Neuron (in vitro differentiated cells): ENCODE measurements around the gene LDLRAD4.

Experiments
- H2AFZ ChIP-seq: one replicate; pipeline ENCODE4 v1.6.1; 2013; ENCODE audit warnings: low read depth, mild to moderate bottlenecking, inconsistent platforms, low read length, moderate library complexity
- H3K27me3 ChIP-seq: one replicate; pipeline ENCODE4 v1.6.1; 2013; ENCODE audit warnings: low read length; ENCODE audit not compliant: insufficient read depth
- H3K36me3 ChIP-seq: one replicate; pipeline ENCODE4 v1.6.1; 2013; ENCODE audit warnings: low read length; ENCODE audit not compliant: insufficient read depth
- H3K4me1 ChIP-seq: one replicate; pipeline ENCODE4 v1.6.1; 2013; ENCODE audit warnings: low read length; ENCODE audit not compliant: insufficient read depth
- H3K4me3 ChIP-seq: 2 replicates; pipeline ENCODE4 v1.5.1; 2013; ENCODE audit warnings: mild to moderate bottlenecking, low read length, moderate library complexity
- H3K9me3 ChIP-seq: one replicate; pipeline ENCODE4 v1.6.1; 2013; ENCODE audit warnings: low read length

The LDLRAD4 gene

DNA sequence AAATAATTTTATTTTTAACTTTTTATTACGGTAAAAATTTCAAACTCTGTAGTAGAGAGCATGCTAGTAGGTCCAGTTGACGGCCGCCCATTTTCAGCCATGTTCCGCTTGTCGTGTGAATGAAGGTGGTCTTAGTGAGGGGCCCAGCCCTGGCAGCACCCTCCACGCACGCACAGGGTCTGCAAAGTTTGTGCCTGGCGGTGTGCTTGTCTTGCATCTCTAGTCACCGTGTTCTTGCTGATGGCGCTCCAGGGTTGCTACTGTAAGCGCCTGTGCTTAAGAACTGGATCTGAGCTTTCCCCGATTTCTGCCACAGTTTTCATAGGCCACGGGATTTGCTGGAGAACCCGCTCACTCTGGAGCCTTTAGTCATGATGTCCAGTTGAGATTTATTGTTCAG, 28.9 kb downstream of the LDLRAD4 start:
- Histone ChIP-seq H3K9me3 (no peaks in the 10 kb centered on the region), H2AFZ (no peak overlapping the region), H3K36me3 (no peaks in the 10 kb centered on the region), H3K27me3 (no peaks in the 10 kb centered on the region), H3K4me1 (peaks cover 6% of the 10 kb centered on the region), H3K4me3 (no peak overlapping the region)

DNA sequence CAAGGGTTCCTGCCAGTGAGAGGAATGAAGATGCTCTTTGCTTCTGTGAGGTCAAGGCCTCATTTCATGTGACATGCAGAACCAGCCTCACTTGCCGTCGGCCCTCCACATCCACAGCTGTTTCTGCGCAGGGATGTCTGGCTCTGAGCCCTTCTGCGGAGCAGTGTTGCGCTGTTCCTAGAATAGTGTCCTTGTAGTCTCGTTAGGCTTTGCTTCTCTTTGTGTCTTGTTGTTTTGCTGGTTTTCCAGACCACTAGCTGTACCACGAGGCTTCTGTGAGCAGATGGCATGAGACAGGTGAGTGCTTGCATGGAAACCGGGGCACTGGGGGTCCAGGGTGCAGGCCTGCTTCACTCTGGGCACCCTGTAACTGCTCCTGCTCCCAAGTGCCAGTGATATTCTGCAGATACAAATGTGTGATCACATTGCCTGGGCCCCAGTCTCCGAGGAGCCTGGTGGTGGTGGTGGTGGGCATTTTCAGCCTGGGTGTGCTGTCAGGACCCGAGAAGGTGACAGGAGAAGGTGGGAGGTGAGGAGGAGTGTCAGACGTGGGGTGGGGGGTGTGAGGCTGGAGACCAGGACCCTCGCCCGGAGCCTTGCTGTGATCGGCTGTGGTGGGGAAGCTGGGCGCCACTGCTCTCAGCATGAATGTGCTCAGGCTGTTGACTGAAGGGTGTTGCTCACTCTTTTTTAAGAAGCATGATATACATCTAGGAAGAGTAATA, 34.3 kb downstream of the LDLRAD4 start:
- Histone ChIP-seq H2AFZ (no peak overlapping the region), H3K4me3 (no peak overlapping the region)

DNA sequence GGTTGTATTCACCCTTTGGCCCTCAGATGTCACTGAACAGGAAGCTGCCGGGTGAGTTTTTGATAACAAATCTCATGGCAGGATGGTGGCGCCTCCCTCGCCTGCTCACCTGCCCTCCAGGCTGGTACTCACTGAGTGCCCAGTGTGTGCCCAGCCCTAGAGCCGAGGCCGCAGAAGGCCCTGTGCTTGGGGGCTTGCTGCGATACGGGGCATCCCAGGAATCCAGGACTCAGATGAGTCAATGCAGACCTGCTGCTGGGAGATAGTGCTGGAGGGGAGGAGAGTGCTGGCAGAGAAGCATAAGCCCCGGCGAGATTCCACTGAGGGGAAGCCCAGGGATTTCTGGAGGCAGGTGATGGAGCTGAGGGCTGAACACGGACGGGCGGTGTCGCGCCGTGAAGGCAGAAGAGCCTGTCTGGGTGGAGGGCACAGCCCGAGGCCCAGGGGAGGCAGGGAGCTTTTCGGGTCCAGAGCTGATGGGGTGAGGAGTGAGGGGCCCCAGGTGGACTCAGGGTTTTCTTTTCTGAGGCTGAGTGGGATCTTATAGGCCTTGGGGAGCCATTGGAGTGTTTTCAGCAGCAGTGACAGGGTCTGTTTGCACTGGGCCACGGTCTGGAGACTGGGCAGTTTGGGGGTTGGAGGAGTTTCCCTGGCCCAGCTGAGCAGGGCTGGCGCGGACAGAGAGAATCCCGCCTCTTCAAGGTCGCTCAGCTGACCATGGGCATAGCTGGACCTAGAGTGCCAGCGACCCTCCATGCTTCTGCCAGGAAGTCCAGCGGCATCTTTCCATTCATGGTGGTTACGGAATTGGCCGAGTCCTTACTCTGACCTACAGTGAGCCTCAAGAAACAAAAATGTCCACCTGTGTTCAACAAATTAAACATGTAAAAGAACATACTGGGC, 35.5 kb downstream of the LDLRAD4 start:
- Histone ChIP-seq H3K4me3 (no peak overlapping the region), H2AFZ (no peak overlapping the region), H3K27me3 (no peaks in the 10 kb centered on the region), H3K9me3 (no peaks in the 10 kb centered on the region), H3K4me1 (peaks cover 6% of the 10 kb centered on the region), H3K36me3 (no peaks in the 10 kb centered on the region)

More for the DNA sequence above, 34.3 kb downstream of the LDLRAD4 start:
- Histone ChIP-seq H3K4me1 (peaks cover 6% of the 10 kb centered on the region), H3K36me3 (no peaks in the 10 kb centered on the region), H3K27me3 (no peaks in the 10 kb centered on the region), H3K9me3 (no peaks in the 10 kb centered on the region)

DNA sequence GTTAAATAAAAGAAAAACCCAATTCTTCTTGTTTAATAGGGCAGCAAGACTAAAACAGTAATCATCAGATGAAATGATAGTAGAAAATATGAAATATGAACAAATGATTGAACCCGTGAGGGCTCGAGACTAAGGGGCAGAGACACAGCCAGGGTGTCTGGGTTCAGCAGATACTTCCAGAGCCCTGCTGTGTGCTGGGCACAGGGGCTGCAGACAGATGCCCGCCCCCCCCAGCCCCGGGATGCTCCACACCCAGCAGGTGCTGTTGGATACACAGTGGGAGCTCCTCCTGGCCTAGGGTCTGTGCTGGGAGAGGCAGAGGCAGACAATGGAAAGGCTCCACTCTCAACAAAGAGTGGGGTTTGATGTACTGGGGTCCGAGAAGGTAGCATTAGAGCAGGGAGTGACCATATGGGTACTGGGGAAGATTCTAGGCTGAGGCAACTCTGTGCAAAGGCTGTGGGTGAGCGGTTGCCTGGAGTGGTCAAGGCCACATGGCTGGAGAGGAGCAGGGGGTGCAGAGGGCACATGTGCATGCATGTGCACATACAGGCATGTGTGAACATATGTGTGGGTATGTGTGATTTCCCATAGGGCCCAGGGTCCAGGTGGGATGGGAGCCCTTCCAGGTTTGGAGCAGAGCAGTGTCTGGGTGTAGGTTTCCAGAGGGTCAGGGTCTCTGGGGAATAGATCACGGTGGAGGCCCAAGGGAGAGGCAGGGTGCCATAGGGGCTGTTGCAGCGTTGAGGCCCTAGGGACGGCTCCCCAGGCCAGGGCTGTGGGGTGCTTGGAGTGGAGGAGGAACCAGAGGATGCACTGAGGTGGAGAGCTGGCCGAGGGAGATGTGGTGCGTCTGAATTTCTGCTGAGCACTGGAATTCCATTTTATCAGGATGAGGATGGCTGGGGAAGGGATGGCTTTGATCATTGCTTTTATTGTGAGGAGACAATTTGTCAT, 36.7 kb downstream of the LDLRAD4 start:
- Histone ChIP-seq H3K4me1 (peaks cover 6% of the 10 kb centered on the region), H3K4me3 (no peak overlapping the region), H3K27me3 (peaks cover 2% of the 10 kb centered on the region), H3K9me3 (no peaks in the 10 kb centered on the region), H3K36me3 (no peaks in the 10 kb centered on the region), H2AFZ (no peak overlapping the region)

DNA sequence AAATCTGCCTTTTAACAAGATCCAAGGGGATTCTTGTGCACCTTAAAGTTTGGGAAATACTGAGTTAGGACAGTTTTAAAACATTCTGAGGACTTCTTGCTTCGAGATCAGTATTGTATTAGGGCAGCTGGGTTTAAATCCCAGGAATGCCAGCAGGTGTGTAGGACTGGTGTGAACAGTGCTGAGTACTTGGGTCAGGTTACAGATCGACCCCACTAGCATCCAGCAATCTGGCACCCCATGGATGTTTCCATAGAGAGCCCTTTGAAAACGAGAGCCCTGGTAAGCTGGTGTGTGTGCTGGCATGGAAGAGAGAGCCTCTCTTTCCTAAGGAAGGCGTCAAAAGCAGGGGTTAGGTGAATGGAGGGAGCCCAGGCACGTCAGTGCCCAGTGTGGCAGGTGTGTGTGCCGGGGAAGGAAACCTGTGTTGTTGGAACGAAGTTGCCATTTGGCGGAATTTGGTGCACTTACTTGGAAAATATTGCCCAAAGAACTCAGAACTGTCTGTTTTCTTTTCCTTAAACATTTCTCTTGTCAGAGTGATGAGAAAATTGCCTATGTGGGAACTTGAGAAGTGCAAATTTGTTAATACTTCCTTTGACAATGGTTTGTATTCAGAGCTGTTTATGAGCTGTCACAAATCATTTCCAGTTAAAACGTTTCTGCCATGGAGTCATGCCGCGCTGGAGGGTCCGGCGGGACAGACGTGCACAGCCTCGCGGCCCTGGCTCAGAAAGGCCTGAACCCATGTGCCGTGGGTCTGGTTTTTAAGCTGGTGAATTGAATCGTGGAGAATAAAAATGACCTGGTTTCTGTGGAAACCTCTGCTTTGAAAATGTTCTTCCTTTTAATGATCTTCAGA, 38.1 kb downstream of the LDLRAD4 start:
- Histone ChIP-seq H3K4me3 (no peak overlapping the region), H2AFZ (no peak overlapping the region), H3K9me3 (no peaks in the 10 kb centered on the region)

DNA sequence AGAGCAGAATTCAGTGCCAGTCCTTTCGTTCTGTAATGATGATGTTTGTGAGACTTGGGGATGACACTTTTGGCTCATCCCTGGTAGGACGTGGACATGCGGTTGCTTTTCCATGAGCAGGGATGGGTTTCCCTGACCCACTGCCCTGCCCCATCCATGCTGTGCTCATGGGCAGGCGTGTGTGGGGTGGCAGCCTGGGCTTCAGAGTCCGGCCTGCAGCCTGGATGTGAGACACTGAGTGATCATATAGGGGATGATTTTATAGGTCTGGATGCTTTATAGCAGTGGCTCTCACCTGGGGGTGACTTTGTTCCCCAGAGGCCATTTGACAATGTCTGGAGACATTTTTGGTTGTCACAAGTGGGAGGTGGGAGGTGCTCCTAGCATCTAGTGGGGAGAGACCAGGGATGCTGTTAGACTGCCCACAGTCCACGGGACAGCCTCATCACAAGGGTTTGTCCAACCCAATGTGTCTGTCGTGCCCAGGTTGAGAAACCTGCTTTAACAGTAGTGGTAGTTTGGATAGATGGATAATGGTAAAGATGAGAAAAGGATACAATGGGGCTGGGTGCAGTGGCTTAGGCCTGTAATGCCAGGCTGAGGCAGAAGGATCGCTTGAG, 38.9 kb downstream of the LDLRAD4 start:
- no peak overlapping the region for H3K4me3 ChIP-seq
- H3K27me3 ChIP-seq, result peaks cover 8% of the 10 kb centered on the region

More for the DNA sequence above, 38.1 kb downstream of the LDLRAD4 start:
- Histone ChIP-seq H3K4me1 (peaks cover 2% of the 10 kb centered on the region), H3K36me3 (no peaks in the 10 kb centered on the region), H3K27me3 (peaks cover 8% of the 10 kb centered on the region)

DNA sequence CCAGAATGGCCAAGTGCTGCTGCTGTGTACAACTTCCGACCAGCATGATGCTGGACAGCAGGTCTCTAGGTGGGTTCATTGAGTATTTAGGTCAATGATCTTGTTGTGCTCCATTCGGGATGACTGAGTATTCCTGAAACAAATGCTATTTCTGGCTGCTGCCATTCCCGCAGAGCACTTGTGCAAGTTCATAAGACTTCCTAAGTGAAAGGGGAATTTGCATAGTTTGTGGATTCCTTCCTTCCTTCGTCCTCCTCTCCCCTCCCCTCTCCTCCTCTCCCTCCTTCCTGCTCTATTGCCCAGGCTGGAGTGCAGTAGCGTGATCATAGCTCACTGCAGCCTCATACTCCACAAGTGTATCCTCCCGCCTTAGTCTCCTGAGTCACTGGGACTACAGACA, 40.4 kb downstream of the LDLRAD4 start:
- peaks cover 8% of the 10 kb centered on the region for H3K27me3 ChIP-seq
- H2AFZ ChIP-seq, result no peak overlapping the region
- no peaks in the 10 kb centered on the region for H3K9me3 ChIP-seq
- no peaks in the 10 kb centered on the region for H3K4me1 ChIP-seq
- no peak overlapping the region for H3K4me3 ChIP-seq
- no peaks in the 10 kb centered on the region for H3K36me3 ChIP-seq

More for the DNA sequence above, 38.9 kb downstream of the LDLRAD4 start:
- no peaks in the 10 kb centered on the region for H3K9me3 ChIP-seq
- H2AFZ ChIP-seq, result no peak overlapping the region
- no peaks in the 10 kb centered on the region for H3K36me3 ChIP-seq
- no peaks in the 10 kb centered on the region for H3K4me1 ChIP-seq

DNA sequence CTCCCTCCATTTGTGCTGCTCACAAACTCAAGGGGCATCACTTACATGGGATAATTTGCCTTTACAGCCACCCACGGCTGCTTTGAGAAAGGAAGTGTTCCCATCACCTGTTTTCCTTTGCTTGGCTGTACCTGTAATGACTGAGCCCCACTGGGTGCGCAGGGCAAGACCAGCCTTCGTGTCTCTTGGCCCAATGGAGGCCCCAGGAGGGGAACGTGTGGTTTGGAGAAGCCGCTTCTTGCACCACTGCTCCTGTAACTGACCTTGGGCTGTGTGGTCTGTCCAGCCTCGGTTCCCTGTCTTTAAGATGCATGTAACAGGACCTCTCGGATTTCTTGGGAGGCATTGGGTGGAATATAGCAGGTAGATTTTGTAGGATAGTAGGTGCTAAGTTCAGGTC, 41.1 kb downstream of the LDLRAD4 start:
- Histone ChIP-seq H2AFZ (no peak overlapping the region), H3K9me3 (no peaks in the 10 kb centered on the region), H3K4me1 (no peaks in the 10 kb centered on the region), H3K4me3 (no peak overlapping the region), H3K27me3 (peaks cover 8% of the 10 kb centered on the region), H3K36me3 (no peaks in the 10 kb centered on the region)

DNA sequence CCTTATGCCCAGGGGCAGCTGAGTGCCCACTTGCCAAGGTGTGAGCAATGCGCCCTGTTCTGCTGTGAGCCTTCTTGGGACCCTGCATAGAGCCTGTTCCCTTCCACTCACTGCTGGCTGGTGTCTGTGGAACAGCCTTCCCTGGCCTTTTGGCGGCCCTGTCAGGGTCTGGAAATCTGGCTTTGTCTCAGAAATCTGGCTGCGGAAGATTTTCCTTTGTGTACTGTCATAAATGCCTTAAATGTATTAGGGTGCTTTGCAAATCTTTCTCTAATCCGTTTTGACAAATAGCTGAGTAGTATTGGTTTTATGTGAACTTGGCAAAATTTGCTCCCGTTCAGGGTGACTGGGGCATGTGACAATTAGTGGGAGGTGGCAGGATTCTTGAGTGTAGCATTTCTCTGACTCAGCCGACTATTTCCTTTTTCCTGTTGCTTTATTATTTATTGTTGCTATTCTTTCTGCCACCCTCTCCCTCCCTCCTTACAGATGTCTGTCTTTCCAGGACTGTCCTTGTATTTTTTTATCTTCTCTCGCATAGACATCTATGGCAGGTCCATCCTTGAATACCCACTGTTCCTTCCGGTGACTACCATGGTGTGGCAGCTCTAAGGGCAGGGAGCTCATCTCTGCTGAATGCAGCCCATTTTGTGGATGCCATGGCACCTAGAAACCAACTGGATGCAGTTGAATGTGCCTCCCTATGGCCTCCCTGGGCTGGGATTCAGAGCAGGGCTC, 41.8 kb downstream of the LDLRAD4 start:
- H2AFZ ChIP-seq, result no peak overlapping the region
- no peaks in the 10 kb centered on the region for H3K4me1 ChIP-seq
- no peaks in the 10 kb centered on the region for H3K9me3 ChIP-seq
- H3K4me3 ChIP-seq, result no peak overlapping the region
- peaks cover 8% of the 10 kb centered on the region for H3K27me3 ChIP-seq
- H3K36me3 ChIP-seq, result no peaks in the 10 kb centered on the region

DNA sequence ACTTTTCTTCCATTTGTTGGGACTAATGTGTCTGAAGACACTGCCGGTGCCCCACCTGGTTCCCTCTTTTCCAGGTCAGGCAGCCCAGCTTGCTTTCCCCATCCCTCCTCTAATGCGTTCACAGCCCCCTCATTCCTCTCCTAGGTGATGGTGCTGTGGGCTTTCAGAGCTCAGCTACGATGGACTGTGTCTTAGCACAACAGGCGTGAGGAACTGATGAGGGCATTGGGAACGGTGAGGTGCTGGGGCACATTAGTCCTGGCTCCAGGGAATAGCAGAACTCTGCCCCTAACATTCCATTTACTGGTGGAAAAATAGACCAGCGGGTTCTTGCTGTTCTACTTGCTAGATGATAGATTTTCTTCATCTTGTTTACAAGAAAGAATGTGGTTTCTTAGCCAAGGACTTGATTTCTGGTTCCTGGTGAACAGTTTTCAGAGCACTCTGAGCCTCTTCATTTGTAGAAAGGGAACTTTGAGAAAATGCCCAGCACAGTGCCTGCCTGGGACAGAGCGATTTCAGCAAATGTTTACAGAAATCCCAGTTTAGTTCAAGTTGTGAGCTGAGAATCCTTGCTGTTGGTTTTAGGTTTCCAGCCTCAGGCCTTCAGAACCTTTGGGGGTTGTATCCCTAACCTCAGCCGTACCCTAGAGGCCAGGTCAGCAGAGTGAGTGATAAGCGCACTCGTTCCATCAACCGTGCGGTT, 42.5 kb downstream of the LDLRAD4 start:
- H3K4me3 ChIP-seq, result no peak overlapping the region
- H2AFZ ChIP-seq, result no peak overlapping the region
- no peaks in the 10 kb centered on the region for H3K36me3 ChIP-seq
- H3K4me1 ChIP-seq, result no peaks in the 10 kb centered on the region
- peaks cover 8% of the 10 kb centered on the region for H3K27me3 ChIP-seq
- no peaks in the 10 kb centered on the region for H3K9me3 ChIP-seq
